SU-DHL-6 (cell line): ENCODE results near the gene DLG3.

Experiments used
- EZH2phosphoT487 ChIP-seq: fragments of 200-600 bp; sonication (generic), shearing (Covaris generic); conservative IDR thresholded peaks from 2 replicates; pipeline ENCODE4 v1.6.1; 2018; ENCODE audit warnings: mild to moderate bottlenecking, antibody characterized with exemption, low read length, moderate library complexity, mixed read lengths
- TF ChIP-seq, protein P1 (sequence below): fragments of 200-600 bp; sonication (generic); IDR thresholded peaks from one replicate; pipeline ENCODE4 v1.5.1; 2017; ENCODE audit warnings: antibody characterized with exemption, mild to moderate bottlenecking, low read length, moderate library complexity; ENCODE audit not compliant: insufficient read depth, poor library complexity, severe bottlenecking

DNA sequence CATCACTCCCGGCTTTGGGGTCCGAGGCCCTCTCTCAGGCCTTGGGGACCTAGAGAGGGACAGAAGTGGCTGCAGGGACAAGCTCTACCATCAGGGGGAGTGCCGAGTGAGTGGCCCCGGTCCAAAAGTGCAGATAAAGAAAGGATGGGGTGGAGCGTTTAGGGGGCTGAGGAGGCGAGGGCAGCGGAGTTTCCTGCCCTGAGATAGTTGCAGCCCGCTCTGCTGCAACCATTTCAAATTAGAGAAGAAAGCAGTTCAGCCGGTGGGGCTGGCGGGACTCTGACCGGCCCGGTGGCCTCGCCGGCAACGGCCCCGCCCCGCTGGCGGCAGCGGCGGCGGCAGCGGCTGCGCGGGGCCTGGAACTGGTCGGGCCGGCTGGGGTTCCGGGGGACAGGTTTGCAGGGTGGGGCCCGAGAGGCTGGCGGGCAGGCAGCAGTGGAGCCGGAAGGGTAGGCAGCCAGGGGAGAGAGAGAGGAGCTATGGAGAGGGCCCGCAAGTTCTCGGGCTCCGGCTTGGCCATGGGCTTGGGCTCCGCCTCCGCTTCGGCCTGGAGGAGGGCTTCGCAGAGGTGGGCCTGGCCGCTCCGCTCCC lies 7.6 kb downstream of the DLG3 start:
- TF ChIP-seq, protein P1, sequence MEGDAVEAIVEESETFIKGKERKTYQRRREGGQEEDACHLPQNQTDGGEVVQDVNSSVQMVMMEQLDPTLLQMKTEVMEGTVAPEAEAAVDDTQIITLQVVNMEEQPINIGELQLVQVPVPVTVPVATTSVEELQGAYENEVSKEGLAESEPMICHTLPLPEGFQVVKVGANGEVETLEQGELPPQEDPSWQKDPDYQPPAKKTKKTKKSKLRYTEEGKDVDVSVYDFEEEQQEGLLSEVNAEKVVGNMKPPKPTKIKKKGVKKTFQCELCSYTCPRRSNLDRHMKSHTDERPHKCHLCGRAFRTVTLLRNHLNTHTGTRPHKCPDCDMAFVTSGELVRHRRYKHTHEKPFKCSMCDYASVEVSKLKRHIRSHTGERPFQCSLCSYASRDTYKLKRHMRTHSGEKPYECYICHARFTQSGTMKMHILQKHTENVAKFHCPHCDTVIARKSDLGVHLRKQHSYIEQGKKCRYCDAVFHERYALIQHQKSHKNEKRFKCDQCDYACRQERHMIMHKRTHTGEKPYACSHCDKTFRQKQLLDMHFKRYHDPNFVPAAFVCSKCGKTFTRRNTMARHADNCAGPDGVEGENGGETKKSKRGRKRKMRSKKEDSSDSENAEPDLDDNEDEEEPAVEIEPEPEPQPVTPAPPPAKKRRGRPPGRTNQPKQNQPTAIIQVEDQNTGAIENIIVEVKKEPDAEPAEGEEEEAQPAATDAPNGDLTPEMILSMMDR: peak; percentile 49
- TF ChIP-seq EZH2phosphoT487: no peak
